ENCODE data around the gene LEO1.
A peak's percentile ranks its signal among the peaks of the same experiment; 100 is the strongest.

LEO1 gene

DNA sequence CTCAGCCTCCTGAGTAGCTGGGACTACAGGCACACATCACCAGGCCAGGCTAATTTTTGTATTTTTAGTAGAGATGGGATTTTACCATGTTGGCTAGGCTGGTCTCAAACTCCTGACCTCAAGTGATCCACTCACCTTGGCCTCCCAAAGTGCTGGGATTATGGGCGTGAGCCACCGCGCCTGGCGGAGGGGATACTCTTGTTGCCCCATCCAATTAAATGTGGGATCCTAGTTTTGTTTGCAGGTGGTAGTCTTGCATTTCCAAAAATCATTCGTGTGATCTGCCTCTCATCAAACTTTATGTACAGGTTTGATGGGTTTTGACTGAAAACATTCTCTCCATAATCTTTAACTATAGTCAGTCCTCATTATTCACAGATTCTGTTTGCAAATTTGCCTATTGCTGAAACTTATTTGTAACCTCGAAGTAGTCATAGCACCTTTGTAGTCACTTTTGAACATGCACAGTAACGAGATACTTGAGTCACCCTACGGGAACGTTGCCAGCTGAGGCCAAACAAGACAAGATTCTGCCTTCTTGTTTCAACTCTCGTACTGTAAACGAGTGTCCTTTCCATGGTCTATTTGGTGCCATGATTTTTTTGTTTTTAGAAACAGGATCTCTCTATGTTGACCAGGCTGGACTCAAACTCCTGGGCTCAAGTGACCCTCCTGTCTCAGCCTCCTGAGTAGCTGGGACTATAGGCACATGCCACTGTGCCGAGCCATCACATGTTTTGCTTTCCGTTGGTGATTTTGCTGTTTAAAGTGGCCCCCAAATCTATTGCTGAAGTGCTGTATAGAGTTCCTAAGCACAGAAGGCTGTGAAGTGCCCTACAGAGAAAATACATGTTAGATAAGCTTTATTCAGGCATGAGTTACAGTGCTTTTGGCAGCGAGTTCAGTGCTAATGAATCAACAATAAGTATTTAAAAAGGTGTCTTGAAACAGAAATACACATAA is 39.3 kb upstream of the LEO1 start:
- H3K27ac ChIP-seq = no peak overlapping the region
- no peak for TF ChIP-seq CTCF (IDR thresholded peaks at IDR 0.05; ENCODE audit: low read depth, low read length)
- no peaks in the 10 kb centered on the region for H3K9me3 ChIP-seq (ENCODE audit: severe bottlenecking)
- H3K27me3 ChIP-seq (ENCODE audit: insufficient read depth, low read depth, severe bottlenecking) = no peaks in the 10 kb centered on the region
- H3K36me3 ChIP-seq = no peaks in the 10 kb centered on the region
- H3K4me3 ChIP-seq (ENCODE audit: low read depth, low read length) = no peak overlapping the region
- no peak for DNase-seq

- Histone ChIP-seq H3K27ac (no peak overlapping the region), H3K9me3 (ENCODE audit: severe bottlenecking) (no peaks in the 10 kb centered on the region), H3K27me3 (ENCODE audit: insufficient read depth, low read depth, severe bottlenecking) (no peaks in the 10 kb centered on the region), H3K4me3 (ENCODE audit: low read depth, low read length) (no peak overlapping the region), H3K36me3 (no peaks in the 10 kb centered on the region)
- TF ChIP-seq CTCF (IDR thresholded peaks at IDR 0.05; ENCODE audit: low read depth, low read length) = no peak
- no peak for DNase-seq
These were observed 37.3 kb upstream of the LEO1 start for GRCh38 chr15:52008698-52009434.

GRCh38 chr15:52008359-52008697 is 36.8 kb upstream of the LEO1 start:
- TF ChIP-seq CTCF (IDR thresholded peaks at IDR 0.05; ENCODE audit: low read depth, low read length) = no peak
- Histone ChIP-seq H3K36me3 (no peaks in the 10 kb centered on the region), H3K9me3 (ENCODE audit: severe bottlenecking) (no peaks in the 10 kb centered on the region), H3K27me3 (ENCODE audit: insufficient read depth, low read depth, severe bottlenecking) (no peaks in the 10 kb centered on the region), H3K27ac (no peak overlapping the region), H3K4me3 (ENCODE audit: low read depth, low read length) (no peak overlapping the region)
- DNase-seq = no peak

GRCh38 chr15:52006702-52007340 is 35.2 kb upstream of the LEO1 start:
- Histone ChIP-seq H3K4me3 (ENCODE audit: low read depth, low read length) (no peak overlapping the region), H3K36me3 (no peaks in the 10 kb centered on the region), H3K27me3 (ENCODE audit: insufficient read depth, low read depth, severe bottlenecking) (no peaks in the 10 kb centered on the region), H3K9me3 (ENCODE audit: severe bottlenecking) (no peaks in the 10 kb centered on the region), H3K27ac (no peak overlapping the region)
- TF ChIP-seq CTCF (IDR thresholded peaks at IDR 0.05; ENCODE audit: low read depth, low read length) = no peak
- DNase-seq = no peak

- H3K9me3 ChIP-seq (ENCODE audit: severe bottlenecking) = no peaks in the 10 kb centered on the region
- no peak for TF ChIP-seq CTCF (IDR thresholded peaks at IDR 0.05; ENCODE audit: low read depth, low read length)
- peak overlapping the region; percentile 52 for H3K27ac ChIP-seq
- no peaks in the 10 kb centered on the region for H3K36me3 ChIP-seq
- no peak overlapping the region for H3K4me3 ChIP-seq (ENCODE audit: low read depth, low read length)
- peak; percentile 45 for DNase-seq
- no peaks in the 10 kb centered on the region for H3K27me3 ChIP-seq (ENCODE audit: insufficient read depth, low read depth, severe bottlenecking)
These were observed 34.4 kb upstream of the LEO1 start for GRCh38 chr15:52005748-52006701.
